ENCODE results near the gene UBE2L6.

Gene UBE2L6

GRCh38 chr11:57527056-57527631 lies 40.3 kb downstream of the UBE2L6 start:
- DNase-seq: peak; percentile 53

DNA sequence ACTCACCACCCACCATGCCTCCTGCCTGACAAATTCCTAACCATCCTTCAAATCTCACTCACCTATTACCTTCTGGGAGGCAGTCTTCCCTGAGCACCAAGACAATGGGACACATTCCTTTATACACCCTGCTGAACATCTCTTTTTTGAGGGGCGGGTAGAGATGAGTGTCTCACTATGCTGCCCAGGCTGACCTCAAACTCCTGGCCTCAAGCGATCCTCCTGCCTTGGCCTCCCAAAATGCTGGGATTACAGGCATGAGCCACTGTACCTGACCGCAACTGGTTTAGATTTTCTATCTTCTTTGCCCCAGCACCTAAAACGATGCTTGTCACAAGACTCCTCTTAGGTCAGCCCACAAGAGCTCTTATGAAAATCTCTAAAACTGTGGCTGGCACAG lies 44.1 kb downstream of the UBE2L6 start:
- no peak for DNase-seq

- DNase-seq: no peak
Measured at GRCh38 chr11:57521116-57521515, 46.4 kb downstream of the UBE2L6 start.

DNA sequence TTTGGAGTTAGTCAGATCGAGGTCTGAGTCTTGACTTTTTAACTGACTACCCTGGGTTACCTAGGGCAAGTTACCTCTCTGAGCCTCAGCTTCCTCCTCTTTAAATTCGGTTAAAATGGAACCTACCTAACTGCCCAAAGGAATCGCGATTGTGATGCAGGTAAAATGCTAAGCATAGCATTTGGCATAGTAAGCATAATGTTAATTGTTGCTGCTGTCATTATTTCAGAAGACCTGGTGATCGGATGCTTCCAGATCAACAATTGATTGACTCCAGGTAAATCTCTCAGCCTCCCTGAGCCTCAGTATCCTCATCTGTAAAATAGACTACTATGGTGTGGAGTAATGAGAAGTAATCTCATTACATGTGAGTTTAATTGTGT lies 51.4 kb downstream of the UBE2L6 start:
- no peak for DNase-seq

DNA sequence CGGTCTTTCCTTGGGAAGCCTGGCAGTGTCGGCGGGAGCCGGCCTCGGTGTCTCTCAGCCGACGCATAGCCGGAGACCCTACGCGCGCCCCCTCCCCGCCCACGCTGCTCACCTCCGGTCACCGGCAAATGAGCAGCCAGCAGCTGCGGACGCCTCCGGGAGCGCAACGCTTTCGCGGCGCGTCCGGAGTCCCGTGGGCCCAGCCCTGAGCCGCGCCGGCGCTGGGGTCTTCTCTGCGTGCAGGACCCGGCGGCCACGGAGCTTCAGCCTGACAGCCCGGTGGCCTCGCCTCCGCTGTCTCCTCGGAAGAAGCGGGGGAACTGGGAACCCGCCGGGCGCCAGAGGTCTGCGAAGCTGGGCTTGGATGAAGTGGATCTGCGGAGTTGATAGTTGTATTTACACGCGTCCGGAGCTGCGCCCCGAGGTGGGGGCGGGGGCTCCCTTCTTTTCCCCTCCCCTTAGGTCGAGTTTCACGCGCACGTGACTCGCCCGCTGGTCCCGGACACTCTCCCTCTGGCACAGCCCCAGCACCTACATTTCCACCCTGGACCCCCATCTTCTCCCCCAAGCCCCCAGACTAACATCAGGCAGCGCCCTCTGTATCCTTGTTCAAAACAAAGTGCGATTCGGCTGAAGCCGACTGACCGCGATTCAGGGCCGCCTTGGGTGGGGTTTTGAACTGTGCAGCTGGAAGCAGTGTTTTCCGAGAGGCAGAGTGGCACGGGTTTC lies 52.0 kb downstream of the UBE2L6 start, which contains the start of gene SLC43A1:
SLC43A1 (minus strand) TSS at position 371 of the 729 bp plus-strand sequence. CDS start 1,591 bp downstream, outside the sequence.
- DNase-seq: no peak

- peak; percentile 24 for DNase-seq
Measured at GRCh38 chr11:57514538-57515331, 52.7 kb downstream of the UBE2L6 start.

DNA sequence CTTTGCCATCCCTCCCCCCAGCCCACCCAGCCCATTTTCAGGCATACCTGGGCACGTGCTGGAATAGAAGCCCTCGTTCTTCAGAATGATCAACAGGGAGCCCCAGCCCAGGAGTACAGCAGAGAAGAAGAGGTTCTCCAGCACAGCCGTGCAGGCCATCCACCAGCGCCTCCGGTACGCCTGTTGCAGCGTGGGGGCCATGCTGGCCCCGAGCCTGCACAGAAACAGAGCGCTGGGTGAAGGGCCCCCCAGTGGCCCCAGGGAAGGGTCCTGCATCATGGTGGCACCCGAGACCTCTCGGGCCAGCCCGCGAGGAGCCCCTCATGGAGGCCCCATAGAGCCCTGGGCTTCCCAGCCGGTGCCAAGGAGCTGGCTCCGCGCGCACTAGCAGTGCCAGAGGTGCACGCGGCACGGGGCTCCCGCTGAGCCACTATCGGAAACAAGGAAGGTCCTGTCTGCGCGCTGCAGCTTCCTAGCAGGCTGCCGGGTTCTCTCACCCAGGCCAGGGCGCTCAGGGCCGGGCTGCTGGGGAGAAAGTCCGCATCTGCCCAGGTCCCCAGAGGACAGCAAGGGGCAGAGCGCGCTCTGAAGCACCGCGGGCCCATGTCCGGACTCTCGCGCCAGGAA lies 53.4 kb downstream of the UBE2L6 start:
- peak; percentile 9 for DNase-seq

- DNase-seq: no peak
Measured at GRCh38 chr11:57513452-57513795, 54.0 kb downstream of the UBE2L6 start.

DNA sequence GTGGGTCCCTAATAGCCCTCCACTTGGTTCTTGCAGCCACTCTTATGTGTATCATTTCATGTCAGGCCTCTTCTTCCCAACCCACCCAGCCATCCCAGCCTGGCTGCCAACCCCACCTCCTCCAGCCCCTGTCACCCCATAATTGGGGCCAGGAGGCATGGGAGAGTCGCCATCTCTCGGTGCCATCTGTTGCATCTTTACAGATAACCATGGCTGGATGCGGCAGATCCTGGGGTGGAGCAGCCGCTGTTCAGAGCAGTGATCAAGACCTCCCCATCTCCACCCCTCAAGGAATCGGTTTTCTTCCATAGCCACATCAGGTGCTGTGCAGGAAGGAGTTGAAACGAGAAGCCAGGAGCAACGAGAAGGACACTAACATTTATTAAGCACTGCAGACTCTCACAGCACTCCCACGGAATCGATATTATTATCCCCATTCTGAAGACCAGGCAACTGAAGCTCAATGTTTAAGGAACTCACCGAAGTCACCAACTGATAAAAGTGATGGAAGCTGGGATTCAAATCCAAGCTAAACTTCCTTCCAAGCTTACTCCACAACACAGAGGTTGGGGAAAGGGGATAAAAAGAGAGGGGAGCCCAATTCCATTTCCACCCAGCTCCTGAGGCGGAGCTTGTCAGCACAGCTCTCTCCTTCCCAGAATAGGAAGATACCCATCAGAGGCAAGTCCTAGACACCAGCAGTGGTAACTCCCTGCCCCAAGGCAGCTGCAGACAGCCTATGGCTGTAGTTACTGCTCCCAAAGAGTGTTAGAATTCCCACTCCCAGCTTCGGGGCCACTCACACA lies 54.6 kb downstream of the UBE2L6 start:
- DNase-seq: no peak

DNA sequence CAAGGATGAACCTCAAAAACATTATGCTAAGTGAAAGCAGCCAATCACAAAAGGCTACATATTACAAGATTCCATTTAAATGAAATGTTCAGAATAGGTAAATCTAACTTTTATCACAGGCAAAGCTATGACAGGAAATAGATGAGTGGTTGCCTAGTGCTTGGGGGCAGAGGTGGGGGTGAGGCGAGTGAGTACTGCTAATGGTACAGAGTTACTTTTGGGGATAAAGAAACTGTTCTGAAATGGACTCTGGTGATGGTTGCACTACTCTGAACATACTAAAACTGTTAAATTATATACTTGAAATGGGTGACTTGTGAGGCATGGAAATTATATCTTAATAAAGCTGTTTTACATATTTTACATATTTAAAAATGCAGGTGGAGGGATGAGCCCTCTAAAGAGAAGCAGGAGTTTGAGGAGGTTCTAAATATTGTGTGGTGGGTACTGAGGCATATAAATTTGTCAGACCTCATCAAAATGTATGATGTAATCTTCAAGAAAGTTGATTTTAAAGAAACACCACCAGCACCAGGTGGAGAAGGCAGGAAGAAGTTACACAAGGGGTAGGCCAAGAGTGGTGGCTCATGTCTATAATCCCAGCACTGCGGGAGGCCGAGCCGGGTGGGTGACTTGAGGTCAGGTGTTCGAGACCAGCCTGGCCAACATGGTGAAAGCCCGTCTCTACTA lies 55.6 kb downstream of the UBE2L6 start:
- DNase-seq: no peak

DNA sequence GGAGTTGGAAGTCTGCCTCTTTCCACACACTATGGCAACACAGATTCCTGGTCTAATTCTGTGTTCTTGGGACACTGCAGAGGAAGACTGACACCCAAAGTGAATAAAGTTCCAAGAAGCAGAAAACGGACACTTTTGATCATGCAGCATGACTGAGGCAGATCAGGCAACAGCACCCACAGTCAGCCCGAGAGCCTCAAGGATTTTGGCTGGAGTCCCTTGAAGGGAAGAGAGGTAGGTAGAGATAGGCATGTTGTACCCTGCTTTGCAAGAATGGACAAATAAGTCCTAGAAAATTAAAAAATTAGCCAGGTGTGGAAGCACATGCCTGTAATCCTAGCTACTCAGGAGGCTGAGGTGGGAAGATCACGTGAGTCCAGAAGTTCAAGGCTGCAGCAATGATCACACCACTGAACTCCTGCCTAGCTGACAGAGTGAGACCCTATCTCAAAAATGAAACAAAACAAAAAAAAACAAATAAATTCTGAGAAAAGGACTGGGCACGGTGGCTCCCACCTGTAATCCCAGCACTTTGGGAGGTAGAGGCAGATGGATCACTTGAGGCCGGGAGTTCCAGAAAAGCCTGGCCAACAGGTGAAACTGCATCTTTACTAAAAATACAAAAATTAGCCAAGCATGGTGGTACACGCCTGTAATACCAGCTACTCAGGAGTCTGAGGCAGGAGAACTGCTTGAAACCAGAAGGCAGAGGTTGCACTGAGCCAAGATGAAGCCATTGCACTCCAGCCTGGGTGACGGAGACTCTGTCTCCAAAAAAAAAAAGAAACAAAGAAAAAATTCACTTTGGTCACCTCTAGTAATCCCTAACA lies 58.9 kb downstream of the UBE2L6 start:
- no peak for DNase-seq

GRCh38 chr11:57506522-57506921 lies 61.0 kb downstream of the UBE2L6 start:
- DNase-seq: no peak

DNA sequence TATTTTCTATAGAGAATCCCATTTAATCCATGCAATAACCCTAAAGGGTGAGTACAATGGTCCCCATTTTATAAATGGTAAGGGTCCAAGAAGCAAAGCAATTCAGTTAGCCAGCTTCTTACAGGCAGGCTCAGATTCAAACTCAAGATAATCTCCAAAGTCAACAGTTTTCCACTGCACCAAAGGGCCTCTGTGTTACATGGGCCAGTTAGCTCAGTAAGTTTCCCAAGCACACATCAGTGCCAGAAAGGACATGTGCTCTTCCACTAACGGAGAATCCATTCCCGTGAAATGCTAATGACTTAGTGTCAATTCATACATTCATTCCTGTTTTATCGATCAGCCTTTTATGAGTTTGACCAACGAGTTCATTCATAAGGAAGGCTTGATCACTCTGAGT lies 63.0 kb downstream of the UBE2L6 start:
- DNase-seq: no peak

DNA sequence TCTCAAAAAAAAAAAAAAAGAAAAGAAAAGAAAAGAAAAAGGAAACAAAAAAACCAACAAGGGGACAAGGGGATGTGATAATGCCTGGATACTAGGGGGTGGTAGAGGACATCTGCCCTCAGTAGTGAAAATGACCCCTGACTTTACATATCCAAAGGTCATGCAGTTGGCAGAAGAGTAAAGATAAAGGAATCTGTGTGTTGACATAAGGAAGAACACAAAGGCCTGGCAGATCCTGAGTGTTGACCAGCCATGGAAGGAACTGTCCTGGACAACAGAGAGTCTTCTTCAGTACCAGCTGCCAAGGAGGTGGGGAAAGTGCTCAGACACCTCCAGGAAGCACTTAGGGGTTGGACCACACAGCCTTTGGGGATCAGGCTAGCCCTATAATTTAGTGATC lies 64.6 kb downstream of the UBE2L6 start:
- no peak for DNase-seq

- no peak for DNase-seq
Measured at GRCh38 chr11:57502376-57502775, 65.1 kb downstream of the UBE2L6 start.

GRCh38 chr11:57501953-57502352 lies 65.5 kb downstream of the UBE2L6 start:
- DNase-seq: no peak
